Non-pigmented ciliary epithelial cell (primary cell): ENCODE results near the gene SAP30L.

Experiments used
- DNase-seq: peaks from one replicate; pipeline ENCODE4 v3.0.0-alpha.2; 2010; ENCODE audit warnings: low read depth

SAP30L gene

GRCh38 chr5:154481584-154482381, 36.0 kb downstream of the SAP30L start:
- DNase-seq, result no peak

GRCh38 chr5:154482528-154483449, 37.0 kb downstream of the SAP30L start:
- DNase-seq, result no peak

- DNase-seq, result no peak
Observed at GRCh38 chr5:154483654-154484392, 38.0 kb downstream of the SAP30L start.

GRCh38 chr5:154484393-154485095, 38.7 kb downstream of the SAP30L start:
- no peak for DNase-seq

GRCh38 chr5:154485096-154485491, 39.3 kb downstream of the SAP30L start:
- DNase-seq, result no peak

- no peak for DNase-seq
Observed at GRCh38 chr5:154485850-154486426, 40.1 kb downstream of the SAP30L start.

GRCh38 chr5:154486427-154486866, 40.6 kb downstream of the SAP30L start:
- no peak for DNase-seq

- no peak for DNase-seq
Observed at GRCh38 chr5:154487541-154487940, 41.7 kb downstream of the SAP30L start.

GRCh38 chr5:154491941-154492340, 46.1 kb downstream of the SAP30L start:
- no peak for DNase-seq

- DNase-seq, result no peak
Observed at GRCh38 chr5:154493274-154493673, 47.5 kb downstream of the SAP30L start.

- no peak for DNase-seq
Observed at GRCh38 chr5:154494036-154494435, 48.2 kb downstream of the SAP30L start.

GRCh38 chr5:154498591-154498990, 52.8 kb downstream of the SAP30L start:
- DNase-seq, result no peak

- DNase-seq, result no peak
Observed at GRCh38 chr5:154498994-154499393, 53.2 kb downstream of the SAP30L start.

- no peak for DNase-seq
Observed at GRCh38 chr5:154501566-154501965, 55.8 kb downstream of the SAP30L start.

GRCh38 chr5:154502180-154502579, 56.4 kb downstream of the SAP30L start:
- DNase-seq, result no peak

GRCh38 chr5:154503698-154504039, 57.9 kb downstream of the SAP30L start:
- DNase-seq, result no peak

GRCh38 chr5:154505567-154505966, 59.8 kb downstream of the SAP30L start:
- DNase-seq, result no peak

GRCh38 chr5:154506049-154506715, 60.4 kb downstream of the SAP30L start:
- DNase-seq, result no peak

GRCh38 chr5:154506716-154507080, 60.9 kb downstream of the SAP30L start:
- no peak for DNase-seq

GRCh38 chr5:154508114-154508513, 62.3 kb downstream of the SAP30L start:
- DNase-seq, result no peak
